ENCODE measurements around the gene TRABD2B. TPM values are rescaled to one million over a fixed set of nuclear protein-coding genes. Genes with fewer than 3 reads are reported as not detected.
A peak's percentile ranks its signal among the peaks of the same experiment; 100 is the strongest.

The TRABD2B gene
- total and polyA plus RNA-seq, 2 of the 13 experiments (the other 11 are each of a cell fraction or from before 2014, with no cell fraction given) = 0.04 TPM; not detected in 1

GRCh38 chr1:47917687-47918086 lies 79.5 kb downstream of the TRABD2B start:
- TF ChIP-seq FOXC1 (CRISPR knock-in tag; IDR thresholded peaks at IDR 0.05; ENCODE audit: borderline replicate concordance) = 0 out of 2 replicates have a peak, but pooled peaks have one; percentile 42
- 0 out of 2 replicates have a peak, but pooled peaks have one; percentile 20 for TF ChIP-seq ZSCAN30 (CRISPR knock-in tag; IDR thresholded peaks at IDR 0.05)
- TF ChIP-seq LCORL (IDR thresholded peaks at IDR 0.05) = no peak
- 0 out of 2 replicates have a peak, but pooled peaks have one; percentile 1 for TF ChIP-seq LCORL (CRISPR knock-in tag; IDR thresholded peaks at IDR 0.05)
- TF ChIP-seq ARNT2 (CRISPR knock-in tag; IDR thresholded peaks at IDR 0.05; ENCODE audit: low read depth) = no peak
- TF ChIP-seq TOE1 (CRISPR knock-in tag; IDR thresholded peaks at IDR 0.05) = no peak
- 0 out of 2 replicates have a peak, but pooled peaks have one; percentile 1 for TF ChIP-seq ZNF792 (CRISPR knock-in tag; IDR thresholded peaks at IDR 0.05)
- Histone ChIP-seq H3K4me3 (replicated peaks in 1 of 3; ENCODE audit: insufficient read depth in 1 of 3, low read depth in 2 of 3, low read length in 3 of 3) (peak overlapping the region in 1 of 3 experiments; percentile 65; a peak in 1 of 6 replicates), H3K4me1 (ENCODE audit: insufficient read depth, low read length) (peaks cover 100% of the 10 kb centered on the region), H4K20me1 (ENCODE audit: insufficient read depth, low read length) (no peaks in the 10 kb centered on the region), H2AFZ (ENCODE audit: low read length) (no peak overlapping the region), H3K9ac (ENCODE audit: insufficient read depth, low read depth, low read length) (peak overlapping the region; percentile 65), H3K36me3 (replicated peaks in 1 of 2; ENCODE audit: control insufficient read depth in 1 of 2, insufficient read depth in 2 of 2, low read length in 2 of 2) (no peaks in the 10 kb centered on the region), H3K79me2 (ENCODE audit: insufficient read depth, low read length) (peaks cover 5% of the 10 kb centered on the region), H3K27me3 (ENCODE audit: control insufficient read depth in 1 of 2, insufficient read depth in 2 of 2, low read length in 2 of 2) (no peaks in the 10 kb centered on the region), H3K27ac (ENCODE audit: extremely low read length, insufficient read depth, low read length) (peak overlapping the region; percentile 85), H3K9me3 (ENCODE audit: low read length) (no peaks in the 10 kb centered on the region), H3K4me2 (ENCODE audit: low read depth, low read length) (peak overlapping the region; percentile 88; the same call in 1 of the 2 replicates)
- 90% methylated on average over 3 of the region's 3 CpGs for whole genome bisulfite sequencing (ENCODE audit: low lambda C conversion rate)
- no peak for FAIRE-seq
- intact Hi-C loops (cut with micrococcal nuclease; ENCODE audit: unreplicated experiment) (loop anchor here (2.0 to 5.0 kb wide), 2 partner anchors 77 to 180 kb away; no protein-coding TSS in a partner anchor), in situ Hi-C loops (cut with HindIII; ENCODE audit: extremely low pct_ligation_motif_present, low pct_unique_long_range_greater_than_20kb) (no loop called here)
- no peak for ATAC-seq
- BruUV-seq (replicated peaks) = no TSS peak
- DNase-seq (ENCODE audit: low spot score) = no peak
- CTCF ChIA-PET (ENCODE audit: low intra/inter-chr PET ratio, low total read pairs) = no interaction called here
- POLR2A ChIA-PET = interaction anchor here (0.6 to 4.0 kb wide), 17 partner anchors 11 to 584 kb away, joined by 3 to 44 read pairs (median 8); partner anchors contain the start of gene CMPK1

GRCh38 chr1:47915677-47916353 lies 81.4 kb downstream of the TRABD2B start:
- FAIRE-seq = no peak
- no peak overlapping the region for H3K4me2 ChIP-seq (ENCODE audit: low read depth, low read length)
- no peaks in the 10 kb centered on the region for H3K27me3 ChIP-seq (ENCODE audit: control insufficient read depth in 1 of 2, insufficient read depth in 2 of 2, low read length in 2 of 2)
- no peak overlapping the region for H2AFZ ChIP-seq (ENCODE audit: low read length)
- H3K27ac ChIP-seq (ENCODE audit: extremely low read length, insufficient read depth, low read length) = no peak overlapping the region
- WGBS (ENCODE audit: low lambda C conversion rate) = 79% methylated on average over 10 of the region's 13 CpGs
- H4K20me1 ChIP-seq (ENCODE audit: insufficient read depth, low read length) = no peaks in the 10 kb centered on the region
- intact Hi-C loops (cut with micrococcal nuclease; ENCODE audit: unreplicated experiment) (loop anchor here (5.0 kb wide), 1 partner anchor 179 kb away; no protein-coding TSS in a partner anchor), in situ Hi-C loops (cut with HindIII; ENCODE audit: extremely low pct_ligation_motif_present, low pct_unique_long_range_greater_than_20kb) (no loop called here)
- H3K9ac ChIP-seq (ENCODE audit: insufficient read depth, low read depth, low read length) = no peak overlapping the region
- peaks cover 100% of the 10 kb centered on the region for H3K4me1 ChIP-seq (ENCODE audit: insufficient read depth, low read length)
- H3K79me2 ChIP-seq (ENCODE audit: insufficient read depth, low read length) = peaks cover 6% of the 10 kb centered on the region
- ChIA-PET CTCF (ENCODE audit: low intra/inter-chr PET ratio, low total read pairs) (no interaction called here), POLR2A (no interaction called here)
- H3K4me3 ChIP-seq (replicated peaks in 1 of 3; ENCODE audit: insufficient read depth in 1 of 3, low read depth in 2 of 3, low read length in 3 of 3) = no peak overlapping the region
- no TSS peak for BruUV-seq (replicated peaks)
- no peak for ATAC-seq
- H3K9me3 ChIP-seq (ENCODE audit: low read length) = no peaks in the 10 kb centered on the region
- H3K36me3 ChIP-seq (replicated peaks in 1 of 2; ENCODE audit: control insufficient read depth in 1 of 2, insufficient read depth in 2 of 2, low read length in 2 of 2) = no peaks in the 10 kb centered on the region
- DNase-seq (ENCODE audit: low spot score) = no peak
- TF ChIP-seq ZNF232 (CRISPR knock-in tag; IDR thresholded peaks at IDR 0.05; ENCODE audit: borderline replicate concordance) (0 out of 2 replicates have a peak, but pooled peaks have one; percentile 29), ZNF468 (CRISPR knock-in tag; IDR thresholded peaks at IDR 0.05) (no peak), ZNF326 (CRISPR knock-in tag; IDR thresholded peaks at IDR 0.05; ENCODE audit: borderline replicate concordance) (no peak), BRD4 (CRISPR knock-in tag; IDR thresholded peaks at IDR 0.05) (0 out of 2 replicates have a peak, but pooled peaks have one; percentile 51), ZNF687 (CRISPR knock-in tag; IDR thresholded peaks at IDR 0.05) (peak; percentile 70), ZNF713 (CRISPR knock-in tag; IDR thresholded peaks at IDR 0.05) (no peak), SRSF9 (IDR thresholded peaks at IDR 0.05; ENCODE audit: borderline replicate concordance, insufficient read depth, low read depth, low read length, poor library complexity, severe bottlenecking) (no peak)
